ENCODE measurements around the gene AHDC1.

DNA sequence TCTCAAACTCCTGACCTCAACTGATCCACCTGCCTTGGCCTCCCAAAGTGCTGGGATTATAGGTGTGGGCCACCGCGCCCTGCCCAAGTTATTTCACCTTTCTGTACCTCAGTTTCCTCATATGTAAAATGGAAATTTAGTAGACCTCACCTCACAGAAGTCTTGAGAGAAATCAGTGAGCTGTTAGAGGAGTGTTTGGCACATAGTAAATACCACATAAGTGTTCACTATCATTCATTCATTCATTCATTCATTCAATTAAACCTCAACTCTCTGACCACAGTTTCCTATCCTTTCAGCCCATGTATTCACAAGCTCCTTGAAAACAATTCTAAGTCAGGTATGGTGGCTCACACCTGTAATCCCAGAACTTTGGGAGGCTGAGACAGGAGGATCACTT lies 34.9 kb upstream of the AHDC1 start:
- TF ChIP-seq, protein P1, sequence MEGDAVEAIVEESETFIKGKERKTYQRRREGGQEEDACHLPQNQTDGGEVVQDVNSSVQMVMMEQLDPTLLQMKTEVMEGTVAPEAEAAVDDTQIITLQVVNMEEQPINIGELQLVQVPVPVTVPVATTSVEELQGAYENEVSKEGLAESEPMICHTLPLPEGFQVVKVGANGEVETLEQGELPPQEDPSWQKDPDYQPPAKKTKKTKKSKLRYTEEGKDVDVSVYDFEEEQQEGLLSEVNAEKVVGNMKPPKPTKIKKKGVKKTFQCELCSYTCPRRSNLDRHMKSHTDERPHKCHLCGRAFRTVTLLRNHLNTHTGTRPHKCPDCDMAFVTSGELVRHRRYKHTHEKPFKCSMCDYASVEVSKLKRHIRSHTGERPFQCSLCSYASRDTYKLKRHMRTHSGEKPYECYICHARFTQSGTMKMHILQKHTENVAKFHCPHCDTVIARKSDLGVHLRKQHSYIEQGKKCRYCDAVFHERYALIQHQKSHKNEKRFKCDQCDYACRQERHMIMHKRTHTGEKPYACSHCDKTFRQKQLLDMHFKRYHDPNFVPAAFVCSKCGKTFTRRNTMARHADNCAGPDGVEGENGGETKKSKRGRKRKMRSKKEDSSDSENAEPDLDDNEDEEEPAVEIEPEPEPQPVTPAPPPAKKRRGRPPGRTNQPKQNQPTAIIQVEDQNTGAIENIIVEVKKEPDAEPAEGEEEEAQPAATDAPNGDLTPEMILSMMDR (IDR thresholded peaks at IDR 0.05; ENCODE audit: low read length): no peak
- no peak for TF ChIP-seq EZH2 (optimal IDR thresholded peaks at IDR 0.05; ENCODE audit: low read depth, low read length)

Data from MM.1S (cell line).